HG03469 (cell line): ENCODE results near the gene LINC01488.

Experiments used
- ATAC-seq: cut with Tn5 transposase; IDR thresholded peaks from one replicate; pipeline ENCODE4 v1.9.1; 2021; ENCODE audit warnings: mild to moderate bottlenecking, moderate library complexity, moderate number of reproducible peaks; ENCODE audit not compliant: unreplicated experiment

LINC01488 gene

GRCh38 chr11:69475141-69475865 is 6.2 kb upstream of the LINC01488 start:
- no peak for ATAC-seq

GRCh38 chr11:69475866-69476471 is 5.5 kb upstream of the LINC01488 start:
- no peak for ATAC-seq

DNA sequence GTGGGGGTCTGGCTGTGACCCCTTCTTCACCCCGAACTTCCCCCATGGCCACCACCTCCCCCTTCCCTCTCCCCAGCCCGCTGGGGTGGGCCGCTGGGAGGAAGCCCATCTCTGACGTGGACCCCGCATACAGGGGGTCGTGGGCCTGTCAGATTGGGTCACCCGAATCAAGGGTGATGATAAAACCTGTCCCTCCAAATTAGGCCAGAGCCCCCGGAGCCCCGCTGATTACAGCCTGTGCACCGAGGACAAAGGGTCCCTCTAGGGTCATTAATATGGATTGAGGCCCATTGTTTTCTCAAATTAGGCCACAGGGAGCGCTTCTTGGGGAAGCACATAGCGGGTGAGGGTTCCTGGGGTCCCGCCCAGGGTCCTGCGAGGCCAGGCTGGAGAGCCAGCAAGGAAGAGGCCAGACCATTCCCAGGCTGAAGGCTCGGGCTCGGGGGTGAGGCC is 4.9 kb upstream of the LINC01488 start:
- no peak for ATAC-seq

- no peak for ATAC-seq
Observed at GRCh38 chr11:69477086-69477485, 4.4 kb upstream of the LINC01488 start.

- no peak for ATAC-seq
Observed at GRCh38 chr11:69479591-69480271, 1.7 kb upstream of the LINC01488 start.

GRCh38 chr11:69480547-69481392 is 693 bp upstream of the LINC01488 start:
- ATAC-seq = no peak

- no peak for ATAC-seq
Observed at GRCh38 chr11:69482322-69482721, 859 bp downstream of the LINC01488 start.

GRCh38 chr11:69483170-69483569 is 1.7 kb downstream of the LINC01488 start:
- no peak for ATAC-seq

- no peak for ATAC-seq
Observed at GRCh38 chr11:69483691-69484426, 2.4 kb downstream of the LINC01488 start.

- ATAC-seq = no peak
Observed at GRCh38 chr11:69484427-69485259, 3.2 kb downstream of the LINC01488 start.

DNA sequence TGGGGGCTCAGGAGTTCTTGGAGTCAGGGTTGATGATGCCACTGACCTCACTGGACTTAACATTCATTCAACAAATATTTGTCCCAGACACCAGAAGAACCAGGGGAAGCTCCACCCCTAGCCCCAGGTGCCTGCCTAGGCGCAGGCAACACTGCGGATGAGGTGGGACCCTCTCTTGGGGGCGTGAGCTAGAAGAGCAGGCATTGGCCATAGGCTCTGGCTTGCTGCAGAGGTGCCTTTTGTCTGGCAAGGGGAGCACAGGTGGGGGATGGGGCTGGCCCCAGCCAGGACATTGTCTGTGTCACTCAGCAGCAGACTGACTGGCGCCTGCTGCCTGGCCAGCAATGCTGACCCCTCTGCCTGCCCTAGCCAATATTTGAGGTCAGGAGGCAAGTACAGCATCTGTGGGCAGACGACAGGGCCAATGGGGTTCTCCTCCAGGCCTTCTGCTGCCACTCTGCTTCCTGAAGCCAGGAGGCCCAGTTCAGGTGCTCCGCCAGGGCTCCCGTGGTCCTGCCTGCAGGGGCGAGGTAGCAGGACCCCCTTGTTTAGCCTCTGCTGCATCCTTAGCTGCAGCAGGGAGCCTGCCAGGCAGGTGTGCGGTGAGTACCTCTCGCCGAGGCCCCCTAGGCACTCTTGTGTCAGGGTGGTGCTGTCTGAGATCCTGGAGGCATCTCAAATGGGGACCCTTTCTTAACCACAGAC is 4.0 kb downstream of the LINC01488 start:
- ATAC-seq = no peak

- ATAC-seq = no peak
Observed at GRCh38 chr11:69486056-69486772, 4.8 kb downstream of the LINC01488 start.

DNA sequence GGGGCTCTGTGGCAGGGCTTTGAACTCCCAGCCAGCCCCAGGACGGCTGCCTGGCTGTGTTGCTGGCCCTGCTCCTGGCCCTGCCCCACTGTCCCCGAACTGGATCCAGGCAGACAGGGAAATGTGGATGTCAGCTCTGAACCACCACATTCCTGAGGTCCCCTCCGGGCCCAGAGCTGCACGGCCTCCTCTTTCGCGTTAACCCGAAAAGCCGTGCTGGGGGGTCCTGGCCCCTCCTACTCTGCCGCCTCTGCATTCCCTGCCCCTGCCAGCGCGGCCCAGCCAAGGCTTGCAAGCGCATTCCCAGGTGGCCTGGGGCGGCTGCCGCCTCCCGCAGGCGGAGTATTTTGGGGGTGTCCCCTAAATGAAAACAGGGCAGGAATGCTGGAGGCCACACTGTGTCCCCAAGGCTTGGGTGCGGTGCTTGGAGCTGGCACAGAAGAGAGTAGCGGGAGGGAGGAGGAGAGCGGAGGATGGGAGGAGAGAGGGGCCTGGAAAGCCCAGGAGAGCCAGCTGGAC is 5.4 kb downstream of the LINC01488 start:
- no peak for ATAC-seq

GRCh38 chr11:69487391-69487790 is 5.9 kb downstream of the LINC01488 start:
- no peak for ATAC-seq

DNA sequence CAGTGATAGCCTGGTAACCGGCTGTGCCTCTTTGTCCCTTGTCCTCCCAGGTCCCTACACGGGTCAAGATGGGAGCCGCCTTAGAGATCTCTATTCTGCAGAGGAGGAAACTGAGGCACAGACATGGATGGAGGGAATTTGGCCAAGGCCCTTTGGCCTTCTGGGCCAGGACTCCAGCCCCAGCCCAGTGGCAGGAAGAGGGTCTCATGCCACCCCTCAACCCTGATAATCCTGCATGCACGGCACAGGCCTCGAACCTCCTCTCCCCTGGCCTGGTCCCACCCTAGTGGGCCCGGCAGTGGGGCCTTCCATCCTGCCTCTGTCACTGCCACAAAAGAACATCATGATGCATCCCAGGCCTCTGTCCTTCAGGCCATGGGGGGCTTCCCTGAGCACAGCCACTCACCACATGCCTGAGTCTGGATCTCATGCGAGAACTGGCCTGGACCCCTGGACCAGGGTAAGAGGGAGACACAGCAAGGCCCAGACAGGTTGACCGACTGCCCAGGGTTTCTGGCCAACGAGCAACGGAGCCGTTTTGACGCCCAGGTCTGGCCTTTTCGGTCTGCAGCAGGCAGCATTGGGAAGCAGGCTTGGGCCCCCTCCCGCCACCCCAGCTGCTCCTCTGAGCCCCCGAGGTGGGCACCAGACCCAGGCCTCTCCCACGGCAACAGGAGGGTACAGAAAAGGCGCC is 6.5 kb downstream of the LINC01488 start:
- no peak for ATAC-seq

GRCh38 chr11:69488543-69488940 is 7.1 kb downstream of the LINC01488 start:
- ATAC-seq = no peak

DNA sequence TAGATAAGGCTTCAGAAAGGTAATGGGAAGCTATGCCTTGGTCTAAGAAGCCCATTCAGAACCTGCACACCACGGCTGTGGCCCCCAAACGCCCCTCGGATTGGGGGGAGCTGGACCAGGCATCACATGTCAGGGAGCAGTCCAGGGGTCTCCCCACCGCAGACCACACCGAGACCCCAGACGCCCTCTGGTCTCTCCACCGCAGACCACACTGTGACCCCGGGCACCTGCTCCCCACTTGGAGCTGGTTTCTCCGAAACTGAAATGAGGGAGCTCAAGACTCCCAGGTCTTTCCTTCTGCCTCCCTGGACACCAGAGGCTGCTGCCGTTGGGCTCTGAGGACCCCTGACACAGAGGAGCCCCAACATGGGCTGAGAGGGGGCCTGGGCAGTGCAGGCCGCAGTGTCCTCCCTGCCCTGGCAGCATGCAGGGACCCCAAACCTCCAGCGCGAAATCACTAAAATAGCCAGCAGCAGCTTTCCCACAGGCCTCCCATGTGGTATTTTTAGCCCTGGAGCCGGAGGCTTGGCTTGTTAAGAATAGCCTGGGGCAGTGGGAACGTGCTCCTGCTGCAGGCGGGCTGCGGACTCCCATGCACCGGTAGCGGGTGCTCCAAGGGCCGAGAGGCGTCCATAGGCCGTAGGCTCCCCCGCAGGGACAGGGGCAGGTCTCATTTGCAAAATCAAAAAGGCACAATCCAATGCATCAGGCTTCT is 7.7 kb downstream of the LINC01488 start:
- ATAC-seq = no peak
